Measurements from ENCODE around the gene REEP5.
"Not testable (repeated sequence)": the region's sequence is repeated elsewhere in the genome, so short reads cannot be mapped to it uniquely, and the experiment has no call there.

REEP5 gene

DNA sequence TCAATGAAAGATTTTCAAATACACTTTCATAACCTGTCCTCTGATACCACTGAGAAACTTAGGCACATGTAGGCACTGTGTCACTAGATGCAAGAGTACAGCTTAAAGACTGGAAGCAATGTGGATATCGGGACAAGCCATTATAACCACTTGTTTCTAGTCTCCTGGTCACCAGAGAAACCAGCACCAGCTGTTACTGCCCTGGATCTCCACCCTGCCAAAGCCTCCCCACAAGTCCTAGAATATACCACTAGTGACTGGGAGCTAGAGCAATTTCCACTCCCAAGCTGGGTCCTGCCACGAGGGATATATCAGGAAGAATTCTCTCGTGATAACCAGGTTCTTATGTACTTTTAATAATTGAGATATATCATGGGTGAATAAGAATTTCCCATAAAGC lies 19.5 kb downstream of the REEP5 start:
- TF ChIP-seq, protein P1, sequence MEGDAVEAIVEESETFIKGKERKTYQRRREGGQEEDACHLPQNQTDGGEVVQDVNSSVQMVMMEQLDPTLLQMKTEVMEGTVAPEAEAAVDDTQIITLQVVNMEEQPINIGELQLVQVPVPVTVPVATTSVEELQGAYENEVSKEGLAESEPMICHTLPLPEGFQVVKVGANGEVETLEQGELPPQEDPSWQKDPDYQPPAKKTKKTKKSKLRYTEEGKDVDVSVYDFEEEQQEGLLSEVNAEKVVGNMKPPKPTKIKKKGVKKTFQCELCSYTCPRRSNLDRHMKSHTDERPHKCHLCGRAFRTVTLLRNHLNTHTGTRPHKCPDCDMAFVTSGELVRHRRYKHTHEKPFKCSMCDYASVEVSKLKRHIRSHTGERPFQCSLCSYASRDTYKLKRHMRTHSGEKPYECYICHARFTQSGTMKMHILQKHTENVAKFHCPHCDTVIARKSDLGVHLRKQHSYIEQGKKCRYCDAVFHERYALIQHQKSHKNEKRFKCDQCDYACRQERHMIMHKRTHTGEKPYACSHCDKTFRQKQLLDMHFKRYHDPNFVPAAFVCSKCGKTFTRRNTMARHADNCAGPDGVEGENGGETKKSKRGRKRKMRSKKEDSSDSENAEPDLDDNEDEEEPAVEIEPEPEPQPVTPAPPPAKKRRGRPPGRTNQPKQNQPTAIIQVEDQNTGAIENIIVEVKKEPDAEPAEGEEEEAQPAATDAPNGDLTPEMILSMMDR (IDR thresholded peaks at IDR 0.05; ENCODE audit: control insufficient read depth, insufficient read depth, low read depth, low read length, missing control alignments): no peak
- no peak for DNase-seq (ENCODE audit: low read depth)
- no peak overlapping the region for H3K4me3 ChIP-seq (ENCODE audit: control insufficient read depth, low read depth, low read length)

GRCh38 chr5:112895682-112896081 lies 26.3 kb downstream of the REEP5 start:
- H3K4me3 ChIP-seq (ENCODE audit: control insufficient read depth, low read depth, low read length): no peak overlapping the region
- TF ChIP-seq, protein P1 (IDR thresholded peaks at IDR 0.05; ENCODE audit: control insufficient read depth, insufficient read depth, low read depth, low read length, missing control alignments): no peak
- DNase-seq (ENCODE audit: low read depth): no peak

GRCh38 chr5:112892776-112893175 lies 29.3 kb downstream of the REEP5 start:
- no peak overlapping the region for H3K4me3 ChIP-seq (ENCODE audit: control insufficient read depth, low read depth, low read length)
- DNase-seq (ENCODE audit: low read depth): no peak
- TF ChIP-seq, protein P1 (IDR thresholded peaks at IDR 0.05; ENCODE audit: control insufficient read depth, insufficient read depth, low read depth, low read length, missing control alignments): no peak

GRCh38 chr5:112892066-112892465 lies 30.0 kb downstream of the REEP5 start:
- not testable (repeated sequence) for H3K4me3 ChIP-seq (ENCODE audit: control insufficient read depth, low read depth, low read length); DNase-seq (ENCODE audit: low read depth)

DNA sequence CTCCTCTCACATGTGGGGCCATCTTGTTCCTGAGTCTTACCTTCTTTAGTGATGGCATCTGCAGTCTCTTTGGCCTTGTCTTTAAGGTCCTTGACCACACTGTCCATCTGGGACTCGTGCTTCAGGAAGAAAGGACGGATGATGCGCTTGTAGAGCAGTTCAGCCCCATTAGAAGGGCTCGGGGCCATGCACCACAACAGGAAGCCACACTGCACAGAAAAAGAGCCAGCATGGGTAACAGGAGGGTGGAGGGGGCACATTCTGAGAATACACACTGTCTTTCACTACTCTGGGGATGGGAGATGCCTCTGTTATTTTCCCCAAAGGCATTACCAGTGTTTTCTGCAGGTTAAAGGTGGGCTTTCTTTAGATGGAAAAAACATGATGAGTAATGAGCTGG lies 35.1 kb downstream of the REEP5 start:
- H3K4me3 ChIP-seq (ENCODE audit: control insufficient read depth, low read depth, low read length): no peak overlapping the region
- no peak for DNase-seq (ENCODE audit: low read depth)
- TF ChIP-seq, protein P1 (IDR thresholded peaks at IDR 0.05; ENCODE audit: control insufficient read depth, insufficient read depth, low read depth, low read length, missing control alignments): no peak

- TF ChIP-seq, protein P1 (IDR thresholded peaks at IDR 0.05; ENCODE audit: control insufficient read depth, insufficient read depth, low read depth, low read length, missing control alignments): no peak
- no peak overlapping the region for H3K4me3 ChIP-seq (ENCODE audit: control insufficient read depth, low read depth, low read length)
- no peak for DNase-seq (ENCODE audit: low read depth)
Measured at GRCh38 chr5:112885001-112885400, 37.0 kb downstream of the REEP5 start.

DNA sequence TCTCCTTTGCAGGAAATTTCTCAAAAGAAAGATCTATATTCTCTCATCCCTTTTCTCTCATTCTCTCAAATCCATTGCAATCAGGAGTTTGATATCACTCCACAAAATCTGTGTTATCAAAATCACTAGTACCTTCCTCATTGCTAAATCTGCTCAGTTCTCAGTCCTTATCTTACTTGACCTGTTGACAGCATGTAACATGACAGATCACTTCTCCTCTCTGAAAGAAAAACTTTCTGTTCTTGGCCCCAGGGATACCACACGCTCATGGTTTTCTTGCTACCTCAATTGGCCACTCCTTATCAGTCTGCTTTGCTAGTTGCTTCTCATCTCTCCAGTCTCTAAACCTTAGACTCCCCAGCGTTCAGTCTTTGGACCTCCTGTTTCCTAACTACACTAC lies 38.8 kb downstream of the REEP5 start:
- TF ChIP-seq, protein P1 (IDR thresholded peaks at IDR 0.05; ENCODE audit: control insufficient read depth, insufficient read depth, low read depth, low read length, missing control alignments): no peak
- no peak overlapping the region for H3K4me3 ChIP-seq (ENCODE audit: control insufficient read depth, low read depth, low read length)
- DNase-seq (ENCODE audit: low read depth): no peak

Data from AG09309 (cell line).